K562 (cell line): Measurements from ENCODE around the gene EPB41L2. TPM values are rescaled to one million over a fixed set of nuclear protein-coding genes. Genes with fewer than 3 reads are reported as not detected.

Source experiments
- ATAC-seq: fragments of 200-7000 bp; cut with Tn5 transposase; 3 replicates; pipeline ENCODE4 v1.9.1; 2020; ENCODE audit warnings: moderate library complexity
- BruUV-seq: library from RNA; stranded (reverse); fragments of 400-500 nt; replicated peaks from 2 replicates; lab custom pipeline; 2021; lab: Mats Ljungman, UMichigan
- CTCF ChIA-PET: fragments of 300-600 bp; formaldehyde crosslinking; extraction: SDS; loops from one replicate; lab custom pipeline; 2021; ENCODE audit warnings: low intra/inter-chr PET ratio; lab: Yijun Ruan, JAX
- POLR2A ChIA-PET: fragments of 300-600, 350-650 bp; sonication (Branson Sonifier 250); formaldehyde crosslinking; extraction: SDS; loops from one replicate; lab custom pipeline; 2021; ENCODE audit warnings: antibody characterized with exemption, inconsistent platforms; lab: Yijun Ruan, JAX
- DNase-seq, 4 experiments: peaks; one replicate each; pipeline versions ENCODE4 v3.0.0 to v3.0.0-alpha.2; 2011 to 2018; ENCODE audit warnings: low spot score in 3 of 4, mixed read lengths in 3 of 4; ENCODE audit errors: extremely low read depth in 1 of 4
- FAIRE-seq: peaks from 2 replicates; lab custom pipeline; 2011; peaks lifted over from hg19 to GRCh38; lab: Jason Lieb, UNC
- H2AFZ ChIP-seq: 2 replicates; pipeline ENCODE4 v1.6.0; 2011; ENCODE audit warnings: low read depth, low read length, control low read depth, inconsistent platforms
- H3K27ac ChIP-seq: fragments of 200-600 bp; 3 replicates; pipeline ENCODE4 v1.8.0; 2011; ENCODE audit warnings: low read depth, mild to moderate bottlenecking, control low read depth, inconsistent platforms, low read length, moderate library complexity, mixed read lengths; ENCODE audit errors: extremely low read depth
- H3K27me3 ChIP-seq, 2 experiments: fragments of 300-600 bp in 1 of 2; 2 replicates in 1 of 2; 3 replicates in 1 of 2; pipeline versions ENCODE4 v1.6.0 to v1.8.0; 2011; ENCODE audit warnings: inconsistent platforms in 2 of 2, low read length in 2 of 2, mild to moderate bottlenecking in 1 of 2, mixed read lengths in 1 of 2, moderate library complexity in 1 of 2; ENCODE audit not compliant: control insufficient read depth in 2 of 2, insufficient read depth in 2 of 2
- H3K36me3 ChIP-seq: fragments of 300-600 bp; 3 replicates; pipeline ENCODE4 v1.8.0; 2011; ENCODE audit warnings: mild to moderate bottlenecking, low read length, inconsistent platforms; ENCODE audit not compliant: control insufficient read depth, insufficient read depth
- H3K4me1 ChIP-seq, 2 experiments: fragments of 200-600 bp in 1 of 2; replicated peaks in 1 of 2; 2 replicates in 1 of 2; 3 replicates in 1 of 2; pipeline versions ENCODE4 v1.5.1 to v1.8.0; 2011; ENCODE audit warnings: inconsistent platforms in 2 of 2, low read length in 2 of 2, mild to moderate bottlenecking in 1 of 2, mixed read lengths in 1 of 2, moderate library complexity in 1 of 2; ENCODE audit not compliant: control insufficient read depth in 2 of 2, insufficient read depth in 2 of 2
- H3K4me2 ChIP-seq: 2 replicates; pipeline ENCODE4 v1.6.1; 2011; ENCODE audit warnings: low read length, control low read depth, inconsistent platforms, mixed read lengths; ENCODE audit not compliant: insufficient read depth
- H3K4me3 ChIP-seq: fragments of 200-600 bp; sonication (generic), shearing (Covaris generic); 2 replicates; pipeline ENCODE4 v1.5.1; 2016; ENCODE audit warnings: control low read depth, inconsistent platforms
- H3K79me2 ChIP-seq: fragments of 200-600 bp; 3 replicates; pipeline ENCODE4 v1.8.0; 2011; ENCODE audit warnings: low read length, inconsistent platforms; ENCODE audit not compliant: control insufficient read depth, insufficient read depth
- H3K9ac ChIP-seq, 2 experiments: 2 replicates each; pipeline versions ENCODE4 v1.6.0 to v1.6.1; 2011; ENCODE audit warnings: low read depth in 2 of 2, low read length in 2 of 2, control low read depth in 1 of 2, inconsistent platforms in 1 of 2, mild to moderate bottlenecking in 1 of 2, mixed read lengths in 1 of 2; ENCODE audit not compliant: insufficient read depth in 1 of 2
- H3K9me1 ChIP-seq: one replicate; pipeline ENCODE4 v1.6.0; 2011; ENCODE audit warnings: inconsistent platforms, mild to moderate bottlenecking, low read length, moderate library complexity; ENCODE audit not compliant: control insufficient read depth, insufficient read depth
- H3K9me3 ChIP-seq: replicated peaks from 2 replicates; pipeline ENCODE4 v1.5.1; 2011; ENCODE audit warnings: low read depth, low read length, inconsistent platforms; ENCODE audit not compliant: control insufficient read depth, insufficient read depth
- H4K20me1 ChIP-seq: replicated peaks from 2 replicates; pipeline ENCODE4 v1.6.1; 2011; ENCODE audit warnings: low read length, inconsistent platforms, mixed read lengths; ENCODE audit not compliant: control insufficient read depth, insufficient read depth
- CEBPZ ChIP-seq: fragments of 150-350 bp; IDR thresholded peaks from 2 replicates; pipeline ENCODE4 v1.6.1; 2014; ENCODE audit warnings: low read depth, mild to moderate bottlenecking, low read length, borderline replicate concordance
- CHCHD3 ChIP-seq: fragments of 250-450 bp; sonication (Bioruptor Pico); IDR thresholded peaks from 2 replicates; pipeline ENCODE4 v2.1.2; 2022; ENCODE audit warnings: mild to moderate bottlenecking
- FOXA3 ChIP-seq, 2 experiments: fragments of 450-650 bp in 1 of 2; sonication (generic) in 1 of 2; formaldehyde crosslinking; IDR thresholded peaks in 1 of 2; conservative IDR thresholded peaks in 1 of 2; 2 replicates each; pipeline versions ENCODE4 v1.4.0 to v1.8.0; 2020 to 2022; ENCODE audit warnings: mild to moderate bottlenecking in 2 of 2, missing genetic modification reagents in 1 of 2
- JUND ChIP-seq, 2 experiments: IDR thresholded peaks; 2 replicates in 1 of 2; 3 replicates in 1 of 2; pipeline ENCODE4 v1.6.1; 2011; ENCODE audit warnings: borderline replicate concordance in 2 of 2, low read depth in 2 of 2, low read length in 2 of 2, improper control_type of control experiment in 1 of 2, missing biosample characterization in 1 of 2, missing genetic modification characterization in 1 of 2, missing genetic modification reagents in 1 of 2
- NCOA6 ChIP-seq: fragments of 450-650 bp; IDR thresholded peaks from 2 replicates; pipeline ENCODE4 v1.6.1; 2017; ENCODE audit warnings: mild to moderate bottlenecking
- NFIC ChIP-seq: fragments of 450-650 bp; IDR thresholded peaks from 2 replicates; pipeline ENCODE4 v1.6.1; 2017; ENCODE audit warnings: mild to moderate bottlenecking, inconsistent platforms
- PHF21A ChIP-seq: fragments of 450-650 bp; IDR thresholded peaks from 2 replicates; pipeline ENCODE4 v1.6.1; 2017; ENCODE audit warnings: low read depth, borderline replicate concordance
- POLR2H ChIP-seq: IDR thresholded peaks from 2 replicates; pipeline ENCODE4 v1.6.1; 2016; ENCODE audit warnings: missing genetic modification characterization, low read depth, mild to moderate bottlenecking, control low read depth, missing compliant biosample characterization, moderate library complexity
- THAP7 ChIP-seq: fragments of 250-450 bp; sonication (Bioruptor Pico); IDR thresholded peaks from 2 replicates; pipeline ENCODE4 v1.5.0; 2021
- ZNF175 ChIP-seq: fragments of 200-800 bp; sonication (Bioruptor generic); IDR thresholded peaks from 2 replicates; pipeline ENCODE4 v1.6.1; 2016; ENCODE audit warnings: low read depth, mild to moderate bottlenecking, missing genetic modification characterization, missing compliant biosample characterization
- ZNF280B ChIP-seq: fragments of 250-450 bp; sonication (Bioruptor Pico); IDR thresholded peaks from 2 replicates; pipeline ENCODE4 v1.5.1; 2021; ENCODE audit warnings: mild to moderate bottlenecking
- WGBS: fragments of 100-300 bp; shearing (Covaris generic); methylation state at CpG from one replicate; pipeline ENCODE4 v1.1.6; 2016; ENCODE audit warnings: low coverage, mixed read lengths; ENCODE audit not compliant: insufficient coverage; ENCODE audit errors: missing lambda C conversion rate; 5-methylcytosine and 5-hydroxymethylcytosine counted together
- in situ Hi-C: fragments of 300-500 bp; cut with MboI; formaldehyde crosslinking; loops from 4 replicates; pipeline ENCODE4 v1.15.0; 2018; ENCODE audit warnings: inconsistent platforms, mixed read lengths
- intact Hi-C: fragments of 100-400 bp; cut with micrococcal nuclease; formaldehyde crosslinking; loops from 2 replicates; pipeline ENCODE4 v1.14.2; 2022
- polyA plus RNA-seq, 8 experiments: library from polyadenylated mRNA; depleted of rRNA in 4 of 8; stranded (reverse) in 5 of 8; unstranded in 3 of 8; fragments of >200 nt; fragmentation: Nextera tagmentation in 2 of 8; fragmentation: Illumina TruSeq in 1 of 8; extraction: Ambion mirVana in 2 of 8; extraction: Trizol in 1 of 8; gene quantifications; 2 replicates each; pipeline versions ENCODE4 v1.2.1 to v1.2.3, GENCODE V29; 2011 to 2014; ENCODE audit warnings: inconsistent platforms in 1 of 8, missing spikeins in 1 of 8
- total RNA-seq, 7 experiments: library from RNA; depleted of rRNA in 6 of 7; stranded (reverse); fragments of >200 nt in 6 of 7; fragmentation: Illumina TruSeq in 2 of 7; extraction: Trizol in 2 of 7; gene quantifications; 2 replicates each; pipeline versions ENCODE4 v1.2.1 to v1.2.3, GENCODE V29; 2011 to 2021; ENCODE audit warnings: low replicate concordance in 1 of 7

Gene EPB41L2
- total and polyA plus RNA-seq, 9 of the 15 experiments (the other 6 are each of a cell fraction or from before 2014, with no cell fraction given) = 5.1 to 53.6 (median 25.0) TPM

- POLR2A ChIA-PET = no interaction called here
- ATAC-seq (no peak), DNase-seq (no peak), FAIRE-seq (no peak)
- Histone ChIP-seq H3K4me3 (no peak overlapping the region), H3K27me3 (no peaks in the 10 kb centered on the region), H3K9me3 (no peaks in the 10 kb centered on the region), H2AFZ (no peak overlapping the region), H4K20me1 (no peaks in the 10 kb centered on the region), H3K9me1 (no peaks in the 10 kb centered on the region), H3K36me3 (no peaks in the 10 kb centered on the region), H3K9ac (no peak overlapping the region), H3K4me2 (no peak overlapping the region), H3K79me2 (no peaks in the 10 kb centered on the region), H3K4me1 (no peaks in the 10 kb centered on the region), H3K27ac (no peak overlapping the region)
- CTCF ChIA-PET = no interaction called here
- intact Hi-C loops = no loop called here
- BruUV-seq = no TSS peak
- WGBS = 7% methylated on average over 2 of the region's 2 CpGs
- in situ Hi-C loops = no loop called here
- no peak for TF ChIP-seq ZNF280B (CRISPR knock-in tag)
- TF ChIP-seq NFIC = peak; percentile 16; the same call in 1 of the 2 replicates
- no peak for TF ChIP-seq CEBPZ
- TF ChIP-seq ZNF175 (CRISPR knock-in tag) = no peak
- TF ChIP-seq PHF21A = no peak
- no peak for TF ChIP-seq JUND (IDR thresholded peaks at IDR 0.05; ENCODE audit: borderline replicate concordance, low read depth, low read length)
- no peak for TF ChIP-seq JUND (tag; IDR thresholded peaks at IDR 0.05; ENCODE audit: borderline replicate concordance, low read depth, low read length)
- 0 out of 4 replicates have a peak, but pooled peaks of 1 of the 2 experiments have one; percentile 32 for TF ChIP-seq FOXA3 (CRISPR knock-in tag; conservative IDR thresholded peaks at IDR 0.05 in 1 of 2, IDR thresholded peaks at IDR 0.05 in 1 of 2)
- TF ChIP-seq POLR2H (tag) = no peak
- TF ChIP-seq CHCHD3 (CRISPR knock-in tag) = no peak
- TF ChIP-seq NCOA6 = no peak
- TF ChIP-seq THAP7 (CRISPR knock-in tag) = no peak
These were observed 107.3 kb downstream of the EPB41L2 start for GRCh38 chr6:130955755-130956154.
